Measurements from ENCODE around the gene CDK13.

- TF ChIP-seq GATA1 (IDR thresholded peaks at IDR 0.05; ENCODE audit: low read depth, low read length) (no peak), POLR2A (IDR thresholded peaks at IDR 0.05; ENCODE audit: low read length) (no peak)
Measured at GRCh38 chr7:39908973-39909372, 41.1 kb upstream of the CDK13 start.
